ENCODE results near the gene KCNJ1. TPM values are rescaled to one million over a fixed set of nuclear protein-coding genes. Genes with fewer than 3 reads are reported as not detected.

Gene KCNJ1
- total and polyA plus RNA-seq, 4 donors: 0.01 to 0.31 (median 0.14) TPM

DNA sequence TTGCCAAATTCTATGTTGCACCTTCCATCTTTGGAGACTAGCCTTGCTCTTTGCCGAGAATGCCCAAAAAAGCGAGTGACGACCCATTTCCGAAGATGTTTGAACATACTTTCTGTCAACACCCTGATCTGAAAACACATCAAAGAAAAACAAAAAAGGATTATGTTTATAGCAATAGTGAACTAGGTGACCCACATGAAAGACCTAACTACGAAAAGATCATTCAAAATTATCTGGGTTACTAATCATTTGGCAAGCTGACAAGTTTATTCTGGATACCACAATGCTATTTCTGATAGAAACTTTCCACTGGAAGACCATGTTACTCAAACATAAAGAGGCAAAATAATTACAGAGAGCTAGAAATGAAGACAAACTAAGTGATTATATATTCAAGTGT lies 27.0 kb downstream of the KCNJ1 start:
- ATAC-seq (ENCODE audit: insufficient read depth, low FRiP score): no peak
- Histone ChIP-seq H3K4me3 (no peak overlapping the region), H3K9ac (ENCODE audit: insufficient read depth in 1 of 2, low read length in 2 of 2) (no peak overlapping the region), H3K27me3 (ENCODE audit: control insufficient read depth in 3 of 3, insufficient read depth in 3 of 3, low read length in 2 of 3) (no peaks in the 10 kb centered on the region), H3K27ac (ENCODE audit: low read depth in 1 of 2, low read length in 1 of 2) (no peak overlapping the region), H3K4me1 (ENCODE audit: control insufficient read depth in 5 of 5, insufficient read depth in 5 of 5, low read length in 5 of 5) (peaks cover 0 to 16% (median 9%) of the 10 kb centered on the region in 5 donors), H3K36me3 (ENCODE audit: control insufficient read depth in 4 of 4, insufficient read depth in 4 of 4, low read length in 4 of 4) (no peaks in the 10 kb centered on the region), H3K9me3 (ENCODE audit: control insufficient read depth in 4 of 4, insufficient read depth in 3 of 4, low read length in 3 of 4) (no peaks in the 10 kb centered on the region)
- WGBS, 2 donors: 56 to 68% methylated on average over 5 of the region's 5 CpGs
- no peak for DNase-seq
- TF ChIP-seq, protein P1, sequence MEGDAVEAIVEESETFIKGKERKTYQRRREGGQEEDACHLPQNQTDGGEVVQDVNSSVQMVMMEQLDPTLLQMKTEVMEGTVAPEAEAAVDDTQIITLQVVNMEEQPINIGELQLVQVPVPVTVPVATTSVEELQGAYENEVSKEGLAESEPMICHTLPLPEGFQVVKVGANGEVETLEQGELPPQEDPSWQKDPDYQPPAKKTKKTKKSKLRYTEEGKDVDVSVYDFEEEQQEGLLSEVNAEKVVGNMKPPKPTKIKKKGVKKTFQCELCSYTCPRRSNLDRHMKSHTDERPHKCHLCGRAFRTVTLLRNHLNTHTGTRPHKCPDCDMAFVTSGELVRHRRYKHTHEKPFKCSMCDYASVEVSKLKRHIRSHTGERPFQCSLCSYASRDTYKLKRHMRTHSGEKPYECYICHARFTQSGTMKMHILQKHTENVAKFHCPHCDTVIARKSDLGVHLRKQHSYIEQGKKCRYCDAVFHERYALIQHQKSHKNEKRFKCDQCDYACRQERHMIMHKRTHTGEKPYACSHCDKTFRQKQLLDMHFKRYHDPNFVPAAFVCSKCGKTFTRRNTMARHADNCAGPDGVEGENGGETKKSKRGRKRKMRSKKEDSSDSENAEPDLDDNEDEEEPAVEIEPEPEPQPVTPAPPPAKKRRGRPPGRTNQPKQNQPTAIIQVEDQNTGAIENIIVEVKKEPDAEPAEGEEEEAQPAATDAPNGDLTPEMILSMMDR (IDR thresholded peaks at IDR 0.05; ENCODE audit: control extremely low read depth, extremely low read depth): no peak

DNA sequence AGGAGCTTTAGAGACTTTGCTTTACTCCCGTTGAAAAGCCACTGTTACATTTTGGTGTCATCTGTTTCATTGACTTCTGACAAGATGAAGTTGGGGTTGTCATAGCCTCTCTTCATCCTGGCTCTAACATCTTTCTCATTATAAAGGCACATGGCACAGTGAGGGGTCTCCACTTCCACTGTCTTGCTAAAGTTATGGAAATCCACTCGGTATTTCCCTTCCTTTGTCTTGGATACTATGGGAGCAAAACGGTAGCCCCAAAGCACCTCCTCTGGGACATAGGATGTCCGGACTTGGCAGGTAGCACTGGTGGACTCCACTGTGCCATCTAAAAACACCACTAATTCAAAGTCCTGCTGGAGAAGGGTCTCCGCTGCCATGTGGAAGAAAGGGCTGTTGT lies 28.0 kb downstream of the KCNJ1 start:
- Histone ChIP-seq H3K4me3 (no peak overlapping the region), H3K27ac (ENCODE audit: low read depth in 1 of 2, low read length in 1 of 2) (no peak overlapping the region), H3K9ac (ENCODE audit: insufficient read depth in 1 of 2, low read length in 2 of 2) (no peak overlapping the region), H3K27me3 (ENCODE audit: control insufficient read depth in 3 of 3, insufficient read depth in 3 of 3, low read length in 2 of 3) (no peaks in the 10 kb centered on the region), H3K36me3 (ENCODE audit: control insufficient read depth in 4 of 4, insufficient read depth in 4 of 4, low read length in 4 of 4) (no peaks in the 10 kb centered on the region), H3K4me1 (ENCODE audit: control insufficient read depth in 5 of 5, insufficient read depth in 5 of 5, low read length in 5 of 5) (peaks cover 0 to 20% (median 11%) of the 10 kb centered on the region in 5 donors), H3K9me3 (ENCODE audit: control insufficient read depth in 4 of 4, insufficient read depth in 3 of 4, low read length in 3 of 4) (no peaks in the 10 kb centered on the region)
- ATAC-seq (ENCODE audit: insufficient read depth, low FRiP score): no peak
- TF ChIP-seq, protein P1 (IDR thresholded peaks at IDR 0.05; ENCODE audit: control extremely low read depth, extremely low read depth): no peak
- WGBS, 2 donors: 85 to 95% methylated on average over 5 of the region's 5 CpGs
- no peak for DNase-seq

DNA sequence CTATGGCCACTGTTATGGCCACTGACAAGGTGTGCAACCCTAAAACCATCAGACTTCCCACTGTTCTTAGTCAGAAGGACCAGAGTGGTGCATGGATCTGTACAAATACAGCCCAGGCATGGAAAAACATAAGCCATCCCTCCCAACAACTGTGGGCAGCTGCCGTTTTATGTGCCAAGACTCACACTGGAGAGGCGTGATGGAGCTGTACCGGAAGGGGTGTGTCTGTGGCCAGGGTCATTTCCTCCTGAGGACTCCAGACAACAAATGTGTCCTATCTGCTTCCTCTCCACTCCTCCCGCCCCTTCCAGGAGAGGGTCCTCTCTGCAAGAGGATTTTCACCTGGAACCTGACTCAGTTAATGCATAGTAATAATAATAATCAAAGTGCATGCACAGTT lies 29.5 kb downstream of the KCNJ1 start:
- no peaks in the 10 kb centered on the region for H3K9me3 ChIP-seq (ENCODE audit: control insufficient read depth in 4 of 4, insufficient read depth in 3 of 4, low read length in 3 of 4)
- H3K27me3 ChIP-seq (ENCODE audit: control insufficient read depth in 3 of 3, insufficient read depth in 3 of 3, low read length in 2 of 3): no peaks in the 10 kb centered on the region
- ATAC-seq (ENCODE audit: insufficient read depth, low FRiP score): no peak
- H3K27ac ChIP-seq (ENCODE audit: low read depth in 1 of 2, low read length in 1 of 2): peak overlapping the region in 1 of 2 donors; percentile 18
- no peak for DNase-seq
- H3K9ac ChIP-seq (ENCODE audit: insufficient read depth in 1 of 2, low read length in 2 of 2): no peak overlapping the region
- H3K4me1 ChIP-seq (ENCODE audit: control insufficient read depth in 5 of 5, insufficient read depth in 5 of 5, low read length in 5 of 5): peaks cover 0 to 25% (median 11%) of the 10 kb centered on the region in 5 donors
- TF ChIP-seq, protein P1 (IDR thresholded peaks at IDR 0.05; ENCODE audit: control extremely low read depth, extremely low read depth): no peak
- no peak overlapping the region for H3K4me3 ChIP-seq
- 14 to 41% methylated on average over 4 of the region's 4 CpGs for WGBS, 2 donors
- no peaks in the 10 kb centered on the region for H3K36me3 ChIP-seq (ENCODE audit: control insufficient read depth in 4 of 4, insufficient read depth in 4 of 4, low read length in 4 of 4)

Measured in lung (tissue), 12 donors.